Cardiac muscle cell (in vitro differentiated cells and primary cell): ENCODE data around the gene JARID2. TPM values are rescaled to one million over a fixed set of nuclear protein-coding genes. Genes with fewer than 3 reads are reported as not detected.

Experiments
- DNase-seq, 2 donors: peaks; one replicate each; pipeline versions ENCODE4 v3.0.0 to v3.0.0-alpha.2; 2010 to 2017; ENCODE audit warnings: low read depth in 1 of 2, low spot score in 1 of 2
- H3K27ac ChIP-seq: fragments of 200-600 bp; sonication (generic); 2 replicates; pipeline ENCODE4 v1.5.1; 2016
- H3K27me3 ChIP-seq: fragments of 200-600 bp; sonication (generic); 2 replicates; pipeline ENCODE4 v1.6.0; 2016; ENCODE audit warnings: control low read depth
- H3K36me3 ChIP-seq: fragments of 200-600 bp; sonication (generic); 2 replicates; pipeline ENCODE4 v1.5.1; 2016; ENCODE audit warnings: control low read depth
- H3K4me1 ChIP-seq: fragments of 200-600 bp; sonication (generic); 2 replicates; pipeline ENCODE4 v1.8.1; 2017; ENCODE audit warnings: low read depth, mild to moderate bottlenecking, mixed run types
- H3K4me3 ChIP-seq: fragments of 200-600 bp; sonication (generic); 2 replicates; pipeline ENCODE4 v1.5.1; 2016; ENCODE audit warnings: mild to moderate bottlenecking
- H3K9me3 ChIP-seq: fragments of 200-600 bp; sonication (generic); 2 replicates; pipeline ENCODE4 v1.5.1; 2017; ENCODE audit warnings: low read depth, mild to moderate bottlenecking, control low read depth
- CTCF ChIP-seq: IDR thresholded peaks from 2 replicates; pipeline ENCODE4 v1.5.1; 2012; ENCODE audit warnings: low read depth, mild to moderate bottlenecking, low read length
- polyA plus RNA-seq: library from polyadenylated mRNA; unstranded; fragments of >200 nt; fragmentation: Nextera tagmentation; extraction: Ambion mirVana; gene quantifications from 2 replicates; pipeline ENCODE4 v1.2.1, GENCODE V29; 2016
- total RNA-seq: library from RNA; depleted of rRNA; stranded (reverse); fragments of >200 nt; gene quantifications from 2 replicates; pipeline ENCODE4 v1.2.3, GENCODE V29; 2016

Gene JARID2
- total and polyA plus RNA-seq, 2 experiments from 2014 or later: 9.7 to 26.4 TPM

- no peak for TF ChIP-seq CTCF
- Histone ChIP-seq H3K36me3 (no peaks in the 10 kb centered on the region), H3K4me3 (no peak overlapping the region), H3K4me1 (no peaks in the 10 kb centered on the region), H3K27ac (no peak overlapping the region), H3K9me3 (no peaks in the 10 kb centered on the region), H3K27me3 (no peaks in the 10 kb centered on the region)
- peak; percentile 6 to 29 for DNase-seq
Observed at GRCh38 chr6:15547400-15547799, 301.5 kb downstream of the JARID2 start.

GRCh38 chr6:15549371-15549770, 303.5 kb downstream of the JARID2 start:
- TF ChIP-seq CTCF: no peak
- Histone ChIP-seq H3K36me3 (no peaks in the 10 kb centered on the region), H3K4me3 (no peak overlapping the region), H3K27ac (no peak overlapping the region), H3K4me1 (no peaks in the 10 kb centered on the region), H3K27me3 (no peaks in the 10 kb centered on the region), H3K9me3 (no peaks in the 10 kb centered on the region)
- no peak for DNase-seq

- H3K9me3 ChIP-seq: no peaks in the 10 kb centered on the region
- no peak overlapping the region for H3K4me3 ChIP-seq
- no peaks in the 10 kb centered on the region for H3K36me3 ChIP-seq
- DNase-seq: no peak
- H3K27me3 ChIP-seq: no peaks in the 10 kb centered on the region
- H3K27ac ChIP-seq: no peak overlapping the region
- no peaks in the 10 kb centered on the region for H3K4me1 ChIP-seq
- no peak for TF ChIP-seq CTCF
Observed at GRCh38 chr6:15550546-15551123, 304.8 kb downstream of the JARID2 start.

GRCh38 chr6:15551262-15551661, 305.4 kb downstream of the JARID2 start:
- no peak for TF ChIP-seq CTCF
- Histone ChIP-seq H3K27me3 (no peaks in the 10 kb centered on the region), H3K4me1 (no peaks in the 10 kb centered on the region), H3K27ac (no peak overlapping the region), H3K4me3 (no peak overlapping the region), H3K9me3 (no peaks in the 10 kb centered on the region), H3K36me3 (no peaks in the 10 kb centered on the region)
- no peak for DNase-seq

GRCh38 chr6:15551798-15552197, 305.9 kb downstream of the JARID2 start:
- no peak overlapping the region for H3K27ac ChIP-seq
- DNase-seq: peak; percentile 10 to 26

More at GRCh38 chr6:15551798-15552197, 305.9 kb downstream of the JARID2 start:
- Histone ChIP-seq H3K36me3 (no peaks in the 10 kb centered on the region), H3K27me3 (no peaks in the 10 kb centered on the region), H3K4me1 (peaks cover 2% of the 10 kb centered on the region), H3K4me3 (no peak overlapping the region), H3K9me3 (no peaks in the 10 kb centered on the region)
- no peak for TF ChIP-seq CTCF
